ENCODE results near the gene NPHS1. TPM values are rescaled to one million over a fixed set of nuclear protein-coding genes. Genes with fewer than 3 reads are reported as not detected.

NPHS1 gene
- total and polyA plus RNA-seq, 2 donors, result 0.34 to 2.4 TPM

DNA sequence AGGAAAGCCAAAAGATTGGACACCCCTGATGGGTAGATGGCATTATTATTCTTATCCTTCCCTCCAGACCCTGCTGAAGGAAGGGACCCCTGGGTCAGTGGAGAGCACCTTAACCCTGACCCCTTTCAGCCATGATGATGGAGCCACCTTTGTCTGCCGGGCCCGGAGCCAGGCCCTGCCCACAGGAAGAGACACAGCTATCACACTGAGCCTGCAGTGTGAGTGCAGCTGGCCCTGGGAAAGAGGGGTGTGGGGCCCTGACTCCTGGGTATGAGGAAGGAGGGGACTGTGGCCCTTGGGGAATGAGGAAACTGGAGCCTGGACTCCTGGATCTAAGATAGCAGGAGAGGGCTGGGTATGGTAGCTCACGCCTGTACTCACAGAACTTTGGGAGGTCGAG is 7.1 kb upstream of the NPHS1 start:
- 87% methylated on average over 4 of the region's 4 CpGs for WGBS

GRCh38 chr19:35858311-35858710 is 6.0 kb upstream of the NPHS1 start:
- 91% methylated on average over 6 of the region's 6 CpGs for WGBS
- peaks cover 0 to 3% of the 10 kb centered on the region in 2 donors for H3K9me3 ChIP-seq (ENCODE audit: control insufficient read depth in 2 of 2, insufficient read depth in 1 of 2, low read length in 1 of 2)
- peaks cover 6 to 8% of the 10 kb centered on the region in 2 donors for H3K4me1 ChIP-seq (ENCODE audit: control insufficient read depth in 2 of 2, insufficient read depth in 2 of 2, low read length in 2 of 2)
- H3K27me3 ChIP-seq (ENCODE audit: control insufficient read depth in 2 of 2, insufficient read depth in 1 of 2, low read length in 1 of 2), result peaks cover 40 to 91% of the 10 kb centered on the region in 2 donors
- no peak overlapping the region for H3K27ac ChIP-seq (ENCODE audit: low read depth in 1 of 2, low read length in 1 of 2)
- H3K36me3 ChIP-seq (ENCODE audit: control insufficient read depth in 2 of 2, insufficient read depth in 2 of 2, low read length in 1 of 2), result no peaks in the 10 kb centered on the region
- H3K4me3 ChIP-seq (ENCODE audit: low read length in 2 of 2), result no peak overlapping the region
- DNase-seq (ENCODE audit: low read depth in 6 of 9, low spot score in 9 of 9), result no peak

More for the DNA sequence above, 7.1 kb upstream of the NPHS1 start:
- peaks cover 0 to 3% of the 10 kb centered on the region in 2 donors for H3K9me3 ChIP-seq (ENCODE audit: control insufficient read depth in 2 of 2, insufficient read depth in 1 of 2, low read length in 1 of 2)
- no peak for DNase-seq (ENCODE audit: low read depth in 6 of 9, low spot score in 9 of 9)
- peaks cover 6 to 8% of the 10 kb centered on the region in 2 donors for H3K4me1 ChIP-seq (ENCODE audit: control insufficient read depth in 2 of 2, insufficient read depth in 2 of 2, low read length in 2 of 2)
- H3K36me3 ChIP-seq (ENCODE audit: control insufficient read depth in 2 of 2, insufficient read depth in 2 of 2, low read length in 1 of 2), result no peaks in the 10 kb centered on the region
- H3K4me3 ChIP-seq (ENCODE audit: low read length in 2 of 2), result no peak overlapping the region
- H3K27me3 ChIP-seq (ENCODE audit: control insufficient read depth in 2 of 2, insufficient read depth in 1 of 2, low read length in 1 of 2), result peaks cover 40 to 86% of the 10 kb centered on the region in 2 donors
- no peak overlapping the region for H3K27ac ChIP-seq (ENCODE audit: low read depth in 1 of 2, low read length in 1 of 2)

DNA sequence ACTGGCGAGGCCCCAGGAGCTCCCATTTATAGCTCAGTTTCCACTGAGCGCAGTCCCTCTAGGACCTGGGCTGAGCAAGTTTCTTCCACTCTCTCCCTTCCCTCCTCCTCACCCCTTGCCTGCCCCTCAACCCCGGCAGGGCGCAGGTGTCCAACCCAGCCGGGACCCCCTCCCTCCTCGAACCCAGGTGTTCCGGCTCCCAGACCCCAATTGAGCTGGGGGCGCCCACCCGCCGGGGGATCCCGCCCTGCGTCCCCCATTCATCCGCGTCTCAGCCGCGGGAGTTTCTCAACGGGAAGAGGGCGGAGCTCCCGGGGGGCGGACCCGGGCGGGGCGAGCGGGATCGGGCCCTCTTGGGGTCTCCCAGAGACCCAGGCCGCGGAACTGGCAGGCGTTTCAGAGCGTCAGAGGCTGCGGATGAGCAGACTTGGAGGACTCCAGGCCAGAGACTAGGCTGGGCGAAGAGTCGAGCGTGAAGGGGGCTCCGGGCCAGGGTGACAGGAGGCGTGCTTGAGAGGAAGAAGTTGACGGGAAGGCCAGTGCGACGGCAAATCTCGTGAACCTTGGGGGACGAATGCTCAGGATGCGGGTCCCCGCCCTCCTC is 4.3 kb upstream of the NPHS1 start, which contains the start of gene KIRREL2:
Gene KIRREL2 (plus strand): TSS at position 366 of the 604 bp plus-strand sequence. CDS start 209 bp downstream, at position 575.
- Histone ChIP-seq H3K27ac (ENCODE audit: low read depth in 1 of 2, low read length in 1 of 2) (no peak within 1 kb of the TSS), H3K36me3 (ENCODE audit: control insufficient read depth in 2 of 2, insufficient read depth in 2 of 2, low read length in 1 of 2) (no peaks in the 10 kb centered on the region), H3K4me3 (ENCODE audit: low read length in 2 of 2) (peak within 1 kb of the TSS; percentile 24 to 44), H3K9me3 (ENCODE audit: control insufficient read depth in 2 of 2, insufficient read depth in 1 of 2, low read length in 1 of 2) (peaks cover 0 to 3% of the 10 kb centered on the region in 2 donors), H3K4me1 (ENCODE audit: control insufficient read depth in 2 of 2, insufficient read depth in 2 of 2, low read length in 2 of 2) (peaks cover 6 to 8% of the 10 kb centered on the region in 2 donors), H3K27me3 (ENCODE audit: control insufficient read depth in 2 of 2, insufficient read depth in 1 of 2, low read length in 1 of 2) (peaks cover 30 to 87% of the 10 kb centered on the region in 2 donors)
- 2% methylated on average over 42 of the region's 42 CpGs for WGBS
- peak in 2 of 9 donors; percentile 6 to 26 for DNase-seq (ENCODE audit: low read depth in 6 of 9, low spot score in 9 of 9)

DNA sequence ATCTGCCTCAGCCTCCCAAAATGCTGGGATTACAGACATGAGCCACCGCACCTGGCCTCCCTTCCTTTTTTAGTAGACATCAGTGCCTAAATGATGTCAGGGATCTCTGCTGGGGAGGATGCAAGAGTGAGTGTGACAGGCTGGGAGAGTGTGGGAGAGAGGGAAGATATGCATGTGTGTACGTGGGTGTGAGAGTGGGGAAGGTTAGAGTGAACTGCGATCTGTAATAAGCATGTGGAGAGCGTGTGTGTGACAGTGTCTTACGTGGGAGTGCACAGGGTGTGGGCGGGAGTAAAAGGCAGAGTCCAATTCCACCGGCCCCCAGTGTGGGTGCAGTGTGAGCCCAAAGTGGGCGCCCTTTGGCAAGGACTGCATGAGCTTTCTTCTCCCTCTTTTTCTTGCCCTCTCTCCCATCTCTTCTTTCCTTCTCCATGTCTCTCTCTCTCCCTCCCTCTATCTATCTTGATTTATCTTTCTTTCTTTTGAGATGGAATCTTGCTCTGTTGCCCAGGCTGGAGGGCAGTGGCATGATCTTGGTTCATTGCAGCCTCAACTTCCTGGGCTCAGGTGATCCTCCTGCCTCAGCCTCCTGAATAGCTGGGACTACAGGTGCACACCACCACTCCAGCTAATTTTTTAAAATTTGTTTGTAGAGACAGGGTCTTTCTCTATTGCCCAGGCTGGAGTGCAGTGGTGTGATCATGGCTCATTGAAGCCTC is 893 bp upstream of the NPHS1 start:
- Histone ChIP-seq H3K36me3 (ENCODE audit: control insufficient read depth in 2 of 2, insufficient read depth in 2 of 2, low read length in 1 of 2) (no peaks in the 10 kb centered on the region), H3K27me3 (ENCODE audit: control insufficient read depth in 2 of 2, insufficient read depth in 1 of 2, low read length in 1 of 2) (peaks cover 6 to 79% of the 10 kb centered on the region in 2 donors), H3K27ac (ENCODE audit: low read depth in 1 of 2, low read length in 1 of 2) (no peak overlapping the region), H3K4me1 (ENCODE audit: control insufficient read depth in 2 of 2, insufficient read depth in 2 of 2, low read length in 2 of 2) (peaks cover 6 to 8% of the 10 kb centered on the region in 2 donors), H3K4me3 (ENCODE audit: low read length in 2 of 2) (no peak overlapping the region), H3K9me3 (ENCODE audit: control insufficient read depth in 2 of 2, insufficient read depth in 1 of 2, low read length in 1 of 2) (peaks cover 0 to 3% of the 10 kb centered on the region in 2 donors)
- DNase-seq (ENCODE audit: low read depth in 6 of 9, low spot score in 9 of 9), result no peak
- WGBS, result 86% methylated on average over 8 of the region's 8 CpGs

GRCh38 chr19:35851213-35852028 is 883 bp downstream of the NPHS1 start:
- no peak overlapping the region for H3K4me3 ChIP-seq (ENCODE audit: low read length in 2 of 2)
- H3K4me1 ChIP-seq (ENCODE audit: control insufficient read depth in 2 of 2, insufficient read depth in 2 of 2, low read length in 2 of 2), result peaks cover 3 to 6% of the 10 kb centered on the region in 2 donors
- no peaks in the 10 kb centered on the region for H3K9me3 ChIP-seq (ENCODE audit: control insufficient read depth in 2 of 2, insufficient read depth in 1 of 2, low read length in 1 of 2)
- H3K36me3 ChIP-seq (ENCODE audit: control insufficient read depth in 2 of 2, insufficient read depth in 2 of 2, low read length in 1 of 2), result no peaks in the 10 kb centered on the region
- no peak for DNase-seq (ENCODE audit: low read depth in 6 of 9, low spot score in 9 of 9)
- H3K27me3 ChIP-seq (ENCODE audit: control insufficient read depth in 2 of 2, insufficient read depth in 1 of 2, low read length in 1 of 2), result peaks cover 6 to 72% of the 10 kb centered on the region in 2 donors
- 47% methylated on average over 32 of the region's 32 CpGs for WGBS
- no peak overlapping the region for H3K27ac ChIP-seq (ENCODE audit: low read depth in 1 of 2, low read length in 1 of 2)

GRCh38 chr19:35848919-35849505 is 3.3 kb downstream of the NPHS1 start:
- no peaks in the 10 kb centered on the region for H3K9me3 ChIP-seq (ENCODE audit: control insufficient read depth in 2 of 2, insufficient read depth in 1 of 2, low read length in 1 of 2)
- no peak overlapping the region for H3K27ac ChIP-seq (ENCODE audit: low read depth in 1 of 2, low read length in 1 of 2)
- H3K4me3 ChIP-seq (ENCODE audit: low read length in 2 of 2), result no peak overlapping the region
- H3K4me1 ChIP-seq (ENCODE audit: control insufficient read depth in 2 of 2, insufficient read depth in 2 of 2, low read length in 2 of 2), result no peaks in the 10 kb centered on the region
- peaks cover 28 to 75% of the 10 kb centered on the region in 2 donors for H3K27me3 ChIP-seq (ENCODE audit: control insufficient read depth in 2 of 2, insufficient read depth in 1 of 2, low read length in 1 of 2)
- no peaks in the 10 kb centered on the region for H3K36me3 ChIP-seq (ENCODE audit: control insufficient read depth in 2 of 2, insufficient read depth in 2 of 2, low read length in 1 of 2)
- WGBS, result 94% methylated on average over 18 of the region's 18 CpGs
- DNase-seq (ENCODE audit: low read depth in 6 of 9, low spot score in 9 of 9), result no peak

GRCh38 chr19:35848486-35848885 is 3.8 kb downstream of the NPHS1 start:
- no peak for DNase-seq (ENCODE audit: low read depth in 6 of 9, low spot score in 9 of 9)
- H3K4me1 ChIP-seq (ENCODE audit: control insufficient read depth in 2 of 2, insufficient read depth in 2 of 2, low read length in 2 of 2), result no peaks in the 10 kb centered on the region
- no peak overlapping the region for H3K27ac ChIP-seq (ENCODE audit: low read depth in 1 of 2, low read length in 1 of 2)
- H3K9me3 ChIP-seq (ENCODE audit: control insufficient read depth in 2 of 2, insufficient read depth in 1 of 2, low read length in 1 of 2), result no peaks in the 10 kb centered on the region
- no peak overlapping the region for H3K4me3 ChIP-seq (ENCODE audit: low read length in 2 of 2)
- WGBS, result 89% methylated on average over 8 of the region's 8 CpGs
- H3K27me3 ChIP-seq (ENCODE audit: control insufficient read depth in 2 of 2, insufficient read depth in 1 of 2, low read length in 1 of 2), result peaks cover 31 to 78% of the 10 kb centered on the region in 2 donors
- no peaks in the 10 kb centered on the region for H3K36me3 ChIP-seq (ENCODE audit: control insufficient read depth in 2 of 2, insufficient read depth in 2 of 2, low read length in 1 of 2)

GRCh38 chr19:35847911-35848310 is 4.4 kb downstream of the NPHS1 start:
- H3K36me3 ChIP-seq (ENCODE audit: control insufficient read depth in 2 of 2, insufficient read depth in 2 of 2, low read length in 1 of 2), result no peaks in the 10 kb centered on the region
- DNase-seq (ENCODE audit: low read depth in 6 of 9, low spot score in 9 of 9), result no peak
- H3K9me3 ChIP-seq (ENCODE audit: control insufficient read depth in 2 of 2, insufficient read depth in 1 of 2, low read length in 1 of 2), result no peaks in the 10 kb centered on the region
- no peaks in the 10 kb centered on the region for H3K4me1 ChIP-seq (ENCODE audit: control insufficient read depth in 2 of 2, insufficient read depth in 2 of 2, low read length in 2 of 2)
- 83% methylated on average over 8 of the region's 8 CpGs for WGBS
- no peak overlapping the region for H3K27ac ChIP-seq (ENCODE audit: low read depth in 1 of 2, low read length in 1 of 2)
- no peak overlapping the region for H3K4me3 ChIP-seq (ENCODE audit: low read length in 2 of 2)
- H3K27me3 ChIP-seq (ENCODE audit: control insufficient read depth in 2 of 2, insufficient read depth in 1 of 2, low read length in 1 of 2), result peaks cover 31 to 79% of the 10 kb centered on the region in 2 donors
